Measurements from ENCODE around the gene TMSB15B. TPM values are rescaled to one million over a fixed set of nuclear protein-coding genes. Genes with fewer than 3 reads are reported as not detected.
A peak's percentile ranks its signal among the peaks of the same experiment; 100 is the strongest.

TMSB15B gene
- total RNA-seq, 2 experiments from 2014 or later: 13.7 to 24.3 TPM

DNA sequence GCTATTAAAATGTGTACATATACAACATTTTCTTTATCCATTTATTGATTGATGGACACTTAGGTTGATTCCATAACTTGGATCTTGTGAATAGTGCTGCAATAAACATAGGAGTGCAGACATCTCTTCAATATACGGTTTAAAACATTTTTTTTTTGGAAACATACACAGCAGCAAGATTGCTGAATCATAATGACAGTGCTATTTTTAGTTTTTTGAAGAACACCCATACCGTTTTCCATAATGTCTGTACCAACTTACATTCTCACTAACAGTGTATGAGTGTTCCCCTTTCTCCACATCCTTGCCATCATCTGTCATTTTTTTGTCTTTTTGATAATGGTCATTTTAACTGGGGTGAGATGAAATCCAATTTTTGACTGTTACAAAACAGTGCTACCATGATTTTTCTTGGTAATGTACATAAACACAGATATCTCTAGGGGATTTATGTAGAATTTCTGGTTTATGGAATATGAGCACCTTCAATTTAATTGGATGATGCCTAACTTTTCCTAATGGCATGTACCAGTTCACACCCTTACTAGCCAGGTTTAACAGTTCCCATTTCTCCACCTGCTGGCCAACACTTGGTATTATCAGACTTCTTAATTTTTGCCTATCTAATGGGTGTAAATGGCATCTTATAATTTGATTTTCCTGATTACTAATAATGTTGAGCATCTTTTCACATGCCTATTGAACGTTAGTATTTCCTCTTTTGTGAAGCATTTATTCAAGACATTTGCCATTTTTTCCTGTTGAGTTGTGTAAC lies 21.0 kb upstream of the TMSB15B start:
- Histone ChIP-seq H3K4me3 (ENCODE audit: low read depth, low read length, poor library complexity, severe bottlenecking) (no peak overlapping the region), H2AFZ (ENCODE audit: low read length) (no peak overlapping the region), H4K20me1 (ENCODE audit: insufficient read depth, low read length) (no peaks in the 10 kb centered on the region), H3K9me3 (ENCODE audit: low read length) (no peaks in the 10 kb centered on the region), H3K79me2 (ENCODE audit: insufficient read depth, low read depth, low read length) (peaks cover 11% of the 10 kb centered on the region; the same call in 1 of the 2 replicates), H3K27ac (ENCODE audit: low read depth, low read length, poor library complexity, severe bottlenecking) (no peak overlapping the region), H3K4me1 (ENCODE audit: insufficient read depth, low read length, poor library complexity, severe bottlenecking) (no peaks in the 10 kb centered on the region), H3K9me2 (ENCODE audit: insufficient read depth, low read length) (no peaks in the 10 kb centered on the region), H3K36me3 (ENCODE audit: insufficient read depth, low read length) (no peaks in the 10 kb centered on the region), H3K4me2 (ENCODE audit: low read length) (no peak overlapping the region)
- peak; percentile 34 for DNase-seq (ENCODE audit: low spot score)
- no peak for TF ChIP-seq EZH2phosphoT487 (IDR thresholded peaks at IDR 0.05; ENCODE audit: borderline replicate concordance, low read depth, low read length)
- TF ChIP-seq CTCF (conservative IDR thresholded peaks at IDR 0.05; ENCODE audit: low read length): peak; percentile 71
- intact Hi-C loops (cut with micrococcal nuclease; ENCODE audit: unreplicated experiment): loop anchor here (1.0 kb wide), 1 partner anchor 23 kb away; no protein-coding TSS in a partner anchor
- ChIA-PET POLR2A (no interaction called here), CTCF (ENCODE audit: unreplicated experiment) (no interaction called here)
- BruUV-seq (replicated peaks): no TSS peak

DNA sequence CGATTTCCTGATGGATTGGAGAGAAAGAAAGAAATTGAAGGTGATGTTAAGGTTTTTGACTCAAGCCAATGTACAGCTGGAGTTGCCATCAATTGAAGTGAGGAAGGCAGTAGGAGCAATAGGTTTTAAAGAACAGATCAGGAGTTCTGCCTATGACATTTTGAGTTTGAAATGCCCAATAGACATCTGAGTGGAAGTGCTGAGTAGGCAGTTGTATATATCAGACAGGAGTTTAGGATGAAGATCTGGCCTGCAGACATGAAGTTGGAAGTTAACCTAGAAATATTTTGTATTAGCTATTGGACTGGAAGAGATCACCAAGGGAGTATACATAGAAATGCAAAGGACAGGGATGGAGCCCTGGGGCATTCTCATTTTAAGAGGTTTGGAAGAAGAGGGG lies 12.9 kb upstream of the TMSB15B start:
- H3K9me2 ChIP-seq (ENCODE audit: insufficient read depth, low read length): no peaks in the 10 kb centered on the region
- H4K20me1 ChIP-seq (ENCODE audit: insufficient read depth, low read length): no peaks in the 10 kb centered on the region
- POLR2A ChIA-PET: no interaction called here
- H3K36me3 ChIP-seq (ENCODE audit: insufficient read depth, low read length): no peaks in the 10 kb centered on the region
- H3K4me1 ChIP-seq (ENCODE audit: insufficient read depth, low read length, poor library complexity, severe bottlenecking): no peaks in the 10 kb centered on the region
- H2AFZ ChIP-seq (ENCODE audit: low read length): no peak overlapping the region
- no TSS peak for BruUV-seq (replicated peaks)
- DNase-seq (ENCODE audit: low spot score): no peak
- TF ChIP-seq CTCF (conservative IDR thresholded peaks at IDR 0.05; ENCODE audit: low read length) (no peak), EZH2phosphoT487 (IDR thresholded peaks at IDR 0.05; ENCODE audit: borderline replicate concordance, low read depth, low read length) (no peak)
- H3K79me2 ChIP-seq (ENCODE audit: insufficient read depth, low read depth, low read length): no peaks in the 10 kb centered on the region
- H3K9me3 ChIP-seq (ENCODE audit: low read length): no peaks in the 10 kb centered on the region
- H3K27ac ChIP-seq (ENCODE audit: low read depth, low read length, poor library complexity, severe bottlenecking): no peak overlapping the region
- CTCF ChIA-PET (ENCODE audit: unreplicated experiment): no interaction called here
- H3K4me3 ChIP-seq (ENCODE audit: low read depth, low read length, poor library complexity, severe bottlenecking): no peak overlapping the region
- H3K4me2 ChIP-seq (ENCODE audit: low read length): no peak overlapping the region
- intact Hi-C loops (cut with micrococcal nuclease; ENCODE audit: unreplicated experiment): no loop called here

GRCh38 chrX:103953353-103953752 lies 9.1 kb upstream of the TMSB15B start:
- H3K9me2 ChIP-seq (ENCODE audit: insufficient read depth, low read length): no peaks in the 10 kb centered on the region
- DNase-seq (ENCODE audit: low spot score): no peak
- H3K9me3 ChIP-seq (ENCODE audit: low read length): no peaks in the 10 kb centered on the region

More at GRCh38 chrX:103953353-103953752, 9.1 kb upstream of the TMSB15B start:
- no TSS peak for BruUV-seq (replicated peaks)
- H3K79me2 ChIP-seq (ENCODE audit: insufficient read depth, low read depth, low read length): no peaks in the 10 kb centered on the region
- no peaks in the 10 kb centered on the region for H4K20me1 ChIP-seq (ENCODE audit: insufficient read depth, low read length)
- H2AFZ ChIP-seq (ENCODE audit: low read length): no peak overlapping the region
- POLR2A ChIA-PET: interaction anchor here (0.5 kb wide), 1 partner anchor 213 kb away, joined by 3 read pairs; the partner anchor contains the start of gene FAM199X
- H3K4me3 ChIP-seq (ENCODE audit: low read depth, low read length, poor library complexity, severe bottlenecking): no peak overlapping the region
- H3K4me1 ChIP-seq (ENCODE audit: insufficient read depth, low read length, poor library complexity, severe bottlenecking): no peaks in the 10 kb centered on the region
- no peaks in the 10 kb centered on the region for H3K36me3 ChIP-seq (ENCODE audit: insufficient read depth, low read length)
- TF ChIP-seq CTCF (conservative IDR thresholded peaks at IDR 0.05; ENCODE audit: low read length) (no peak), EZH2phosphoT487 (IDR thresholded peaks at IDR 0.05; ENCODE audit: borderline replicate concordance, low read depth, low read length) (no peak)
- CTCF ChIA-PET (ENCODE audit: unreplicated experiment): no interaction called here
- no peak overlapping the region for H3K4me2 ChIP-seq (ENCODE audit: low read length)
- H3K27ac ChIP-seq (ENCODE audit: low read depth, low read length, poor library complexity, severe bottlenecking): no peak overlapping the region
- intact Hi-C loops (cut with micrococcal nuclease; ENCODE audit: unreplicated experiment): no loop called here

All from OCI-LY7 (cell line).